ENCODE measurements around the gene SCGB3A2. TPM values are rescaled to one million over a fixed set of nuclear protein-coding genes. Genes with fewer than 3 reads are reported as not detected.

The SCGB3A2 gene
- not detected in 2 replicates for total RNA-seq

GRCh38 chr5:147878066-147878759 is at the start of gene SCGB3A2:
Gene SCGB3A2, plus strand, starts transcription at chr5:147878711. Its CDS starts 93 bp downstream, at chr5:147878804.

GRCh38 chr5:147831465-147831864 is 47.0 kb upstream of the SCGB3A2 start, which contains the start of gene SPINK1:
Gene SPINK1, minus strand, starts transcription at chr5:147831671. Its CDS starts 94 bp downstream, at chr5:147831577.

GRCh38 chr5:147906326-147907095 is 28.0 kb downstream of the SCGB3A2 start, which contains the start of gene C5orf46:
Gene C5orf46, minus strand, starts transcription at chr5:147906538. Its CDS starts 37 bp downstream, at chr5:147906501.

Other genes with a start within 250 kb of the SCGB3A2 start
- gene JAKMIP2, start 96.0 kb upstream of the SCGB3A2 start, total RNA-seq: 1.2 TPM in 1 of 2 replicates, not detected in the other
- gene SPINK1, start 47.0 kb upstream of the SCGB3A2 start, total RNA-seq: not detected in 2 replicates
- gene C5orf46, start 27.8 kb downstream of the SCGB3A2 start, total RNA-seq: 1.1 TPM in 1 of 2 replicates, not detected in the other
- 1.6 TPM in 1 of 2 replicates, not detected in the other for gene SPINK5, start 185.3 kb downstream of the SCGB3A2 start, total RNA-seq